ENCODE measurements around the gene SLC16A12. TPM values are rescaled to one million over a fixed set of nuclear protein-coding genes. Genes with fewer than 3 reads are reported as not detected.
A peak's percentile ranks its signal among the peaks of the same experiment; 100 is the strongest.

The SLC16A12 gene
- total and polyA plus RNA-seq, 10 of the 15 experiments (the other 5 are each of a cell fraction or from before 2014, with no cell fraction given): not detected

DNA sequence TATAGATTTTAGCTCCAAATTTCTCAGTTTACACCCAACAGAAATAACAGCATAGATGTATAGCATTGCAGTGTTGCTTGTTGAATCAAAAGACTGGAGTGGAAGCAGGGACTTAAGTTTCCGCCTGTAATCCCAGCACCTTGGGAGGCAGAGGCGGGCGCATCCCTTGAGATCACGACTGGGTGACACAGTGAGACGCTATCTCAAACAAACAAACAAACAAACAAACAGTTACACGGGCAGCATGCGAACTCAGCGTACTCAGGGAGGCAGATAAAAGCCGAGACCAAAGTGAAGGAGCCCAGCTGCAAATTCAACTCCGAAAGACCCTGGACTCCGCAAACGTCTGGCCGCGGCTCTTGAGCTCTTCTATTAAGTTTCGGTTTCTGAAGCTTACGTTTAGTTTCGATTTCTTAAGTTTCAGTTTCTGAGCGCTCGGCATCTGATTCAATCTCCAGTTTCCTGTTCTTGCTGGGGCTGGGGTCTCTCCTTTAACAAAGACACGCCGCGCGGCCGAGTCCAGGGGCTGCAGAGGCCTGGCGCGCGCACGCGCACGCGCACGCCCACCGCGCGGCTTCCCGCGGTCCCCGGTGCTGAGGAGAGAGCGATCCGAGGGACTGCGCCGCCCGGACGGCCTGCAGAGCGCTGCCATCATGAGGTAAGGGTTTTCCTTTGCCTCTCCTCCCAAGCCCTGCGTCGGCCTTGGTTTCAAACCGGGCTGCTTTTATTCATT lies 121.1 kb downstream of the SLC16A12 start, which contains the start of gene IFIT5:
TSS of gene IFIT5 (plus strand) at position 423 of the 733 bp plus-strand sequence. CDS start at position 654, 231 bp downstream.
- Histone ChIP-seq H3K79me2 (ENCODE audit: control insufficient read depth, insufficient read depth, low read length) (peaks cover 55% of the 10 kb centered on the region), H3K9me3 (replicated peaks; ENCODE audit: control insufficient read depth, insufficient read depth, low read length) (peaks cover 3% of the 10 kb centered on the region; the same call in 2 of the 3 replicates), H3K4me3 (peak within 1 kb of the TSS; percentile 79), H3K27me3 (replicated peaks in 1 of 2; ENCODE audit: control insufficient read depth in 2 of 2, insufficient read depth in 2 of 2, low read length in 1 of 2) (no peaks in the 10 kb centered on the region), H3K4me2 (ENCODE audit: control insufficient read depth, insufficient read depth) (peak within 1 kb of the TSS; percentile 89), H3K4me1 (ENCODE audit: control insufficient read depth, insufficient read depth, low read length) (no peaks in the 10 kb centered on the region), H3K27ac (ENCODE audit: control insufficient read depth, insufficient read depth) (peak within 1 kb of the TSS; percentile 97), H2AFZ (ENCODE audit: control insufficient read depth, low read depth, low read length) (peak within 1 kb of the TSS; percentile 71), H4K20me1 (ENCODE audit: control insufficient read depth, insufficient read depth) (no peaks in the 10 kb centered on the region), H3K9ac (ENCODE audit: control insufficient read depth, insufficient read depth, low read length) (peak within 1 kb of the TSS; percentile 97), H3K36me3 (ENCODE audit: control insufficient read depth in 2 of 2, insufficient read depth in 2 of 2, low read length in 1 of 2) (peaks cover 0 to 11% of the 10 kb centered on the region in 2 experiments)
- in situ Hi-C loops (cut with MboI) (no loop called here), intact Hi-C loops (cut with micrococcal nuclease; ENCODE audit: unreplicated experiment) (loop anchor here (1.0 to 10.0 kb wide), 2 partner anchors 22 to 530 kb away; partner anchors contain the start of genes IFIT1 and STAMBPL1)
- BruUV-seq (replicated peaks): TSS peak; percentile 89
- ChIA-PET RAD21 (ENCODE audit: unreplicated experiment) (interaction anchor here (0.7 to 2.8 kb wide), 15 partner anchors 14 to 287 kb away, joined by 3 to 20 read pairs (median 3); partner anchors contain the start of genes IFIT1 and KIF20B), SMC1A (ENCODE audit: uncharacterized antibody, unreplicated experiment) (interaction anchor here (0.6 to 2.4 kb wide), 13 partner anchors 11 to 230 kb away, joined by 3 to 27 read pairs (median 4); partner anchors contain the start of gene IFIT1), CTCF (interaction anchor here (0.6 to 3.0 kb wide), 16 partner anchors 9 to 480 kb away, joined by 3 to 24 read pairs (median 3); partner anchors contain the start of genes IFIT1, IFIT2 and LIPA), POLR2A (interaction anchor here (0.9 to 1.9 kb wide), 9 partner anchors 9 to 287 kb away, joined by 3 to 18 read pairs (median 4); partner anchors contain the start of genes IFIT1, IFIT2, KIF20B and LIPA)
- 1% methylated on average over 48 of the region's 48 CpGs for WGBS (ENCODE audit: insufficient coverage, insufficient replicate concordance, low lambda C conversion rate, missing lambda C conversion rate)
- peak; percentile 84 for ATAC-seq
- DNase-seq (ENCODE audit: low read depth, low spot score): peak; percentile 58
- no peak for FAIRE-seq
- TF ChIP-seq ZBED1 (IDR thresholded peaks at IDR 0.05; ENCODE audit: borderline replicate concordance) (no peak), BHLHE40 (IDR thresholded peaks at IDR 0.05; ENCODE audit: borderline replicate concordance in 1 of 2, low read depth in 2 of 2, low read length in 1 of 2) (peak in 1 of 2 experiments; percentile 36; a peak in 1 of 4 replicates), POLR2A (IDR thresholded peaks at IDR 0.05; ENCODE audit: low read depth, low read length) (peak; percentile 57), IRF5 (IDR thresholded peaks at IDR 0.05; ENCODE audit: borderline replicate concordance) (no peak), SMAD1 (IDR thresholded peaks at IDR 0.05; ENCODE audit: low read depth, partially characterized antibody) (no peak), GATAD2B (conservative IDR thresholded peaks at IDR 0.05; ENCODE audit: low read depth) (peak; percentile 49), MTA3 (IDR thresholded peaks at IDR 0.05; ENCODE audit: borderline replicate concordance, low read length) (peak; percentile 20; the same call in 1 of the 2 replicates), CHD2 (IDR thresholded peaks at IDR 0.05; ENCODE audit: borderline replicate concordance, low read depth, low read length) (no peak), SUZ12 (IDR thresholded peaks at IDR 0.05; ENCODE audit: unreplicated experiment) (no peak), TBL1XR1 (IDR thresholded peaks at IDR 0.05; ENCODE audit: low read depth, low read length) (no peak), FOS (IDR thresholded peaks at IDR 0.05; ENCODE audit: borderline replicate concordance, extremely low read depth, insufficient read length) (no peak), JUND (IDR thresholded peaks at IDR 0.05; ENCODE audit: low read depth, low read length) (no peak), NR2C1 (IDR thresholded peaks at IDR 0.05) (no peak), YY1 (IDR thresholded peaks at IDR 0.05; ENCODE audit: low read depth, low read length) (no peak), SREBF1 (IDR thresholded peaks at IDR 0.05; ENCODE audit: low read length) (no peak), RAD51 (IDR thresholded peaks at IDR 0.05) (no peak), PBX3 (IDR thresholded peaks at IDR 0.05; ENCODE audit: insufficient replicate concordance, low read depth, low read length) (no peak), HDAC2 (IDR thresholded peaks at IDR 0.05) (no peak)
- TF ChIP-seq, protein P1, sequence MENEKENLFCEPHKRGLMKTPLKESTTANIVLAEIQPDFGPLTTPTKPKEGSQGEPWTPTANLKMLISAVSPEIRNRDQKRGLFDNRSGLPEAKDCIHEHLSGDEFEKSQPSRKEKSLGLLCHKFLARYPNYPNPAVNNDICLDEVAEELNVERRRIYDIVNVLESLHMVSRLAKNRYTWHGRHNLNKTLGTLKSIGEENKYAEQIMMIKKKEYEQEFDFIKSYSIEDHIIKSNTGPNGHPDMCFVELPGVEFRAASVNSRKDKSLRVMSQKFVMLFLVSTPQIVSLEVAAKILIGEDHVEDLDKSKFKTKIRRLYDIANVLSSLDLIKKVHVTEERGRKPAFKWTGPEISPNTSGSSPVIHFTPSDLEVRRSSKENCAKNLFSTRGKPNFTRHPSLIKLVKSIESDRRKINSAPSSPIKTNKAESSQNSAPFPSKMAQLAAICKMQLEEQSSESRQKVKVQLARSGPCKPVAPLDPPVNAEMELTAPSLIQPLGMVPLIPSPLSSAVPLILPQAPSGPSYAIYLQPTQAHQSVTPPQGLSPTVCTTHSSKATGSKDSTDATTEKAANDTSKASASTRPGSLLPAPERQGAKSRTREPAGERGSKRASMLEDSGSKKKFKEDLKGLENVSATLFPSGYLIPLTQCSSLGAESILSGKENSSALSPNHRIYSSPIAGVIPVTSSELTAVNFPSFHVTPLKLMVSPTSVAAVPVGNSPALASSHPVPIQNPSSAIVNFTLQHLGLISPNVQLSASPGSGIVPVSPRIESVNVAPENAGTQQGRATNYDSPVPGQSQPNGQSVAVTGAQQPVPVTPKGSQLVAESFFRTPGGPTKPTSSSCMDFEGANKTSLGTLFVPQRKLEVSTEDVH (IDR thresholded peaks at IDR 0.05; ENCODE audit: low read depth, partially characterized antibody): no peak
